Activated T-cell treated with anti-CD3 and anti-CD28 coated beads, Interleukin-2, amount 50 U/mL, for 72 hours (primary cell): Measurements from ENCODE around the gene RFC2. TPM values are rescaled to one million over a fixed set of nuclear protein-coding genes. Genes with fewer than 3 reads are reported as not detected.
"Not testable (repeated sequence)": the region's sequence is repeated elsewhere in the genome, so short reads cannot be mapped to it uniquely, and the experiment has no call there.

Experiments
- ATAC-seq, 2 donors: fragments of 150-1000 bp; cut with Tn5 transposase; replicated peaks in 1 of 2; 2 replicates each; pipeline ENCODE4 v1.10.0; 2021; ENCODE audit warnings: moderate library complexity in 2 of 2, mild to moderate bottlenecking in 1 of 2
- DNase-seq, 2 donors: peaks; one replicate each; pipeline ENCODE4 v3.0.0; 2021 to 2022; ENCODE audit warnings: mixed read lengths in 1 of 2
- H3K27ac Mint-ChIP-seq: one replicate; pipeline ENCODE4 v1.8.0; 2022; ENCODE audit warnings: mild to moderate bottlenecking, moderate library complexity, mixed read lengths
- H3K27me3 Mint-ChIP-seq: one replicate; pipeline ENCODE4 v1.8.0; 2022; ENCODE audit warnings: low read depth, mixed read lengths
- H3K36me3 Mint-ChIP-seq, 2 donors: one replicate each; pipeline ENCODE4 v1.8.0; 2022; ENCODE audit warnings: mixed read lengths in 2 of 2, mild to moderate bottlenecking in 1 of 2; ENCODE audit not compliant: insufficient read depth in 2 of 2
- H3K4me1 Mint-ChIP-seq: one replicate; pipeline ENCODE4 v1.8.0; 2022; ENCODE audit warnings: low read depth, mixed read lengths
- H3K4me3 Mint-ChIP-seq, 2 donors: one replicate each; pipeline ENCODE4 v1.8.0; 2022; ENCODE audit warnings: mild to moderate bottlenecking in 2 of 2, mixed read lengths in 2 of 2, moderate library complexity in 2 of 2
- H3K9me3 Mint-ChIP-seq, 2 donors: one replicate each; pipeline ENCODE4 v1.8.0; 2022; ENCODE audit warnings: mixed read lengths in 2 of 2
- total RNA-seq, 2 donors: library from RNA; stranded (reverse); gene quantifications; one replicate each; pipeline ENCODE4 v1.2.3, GENCODE V29; 2022

RFC2 gene
- total RNA-seq, 2 donors from 2014 or later: 62.9 to 95.3 TPM

DNA sequence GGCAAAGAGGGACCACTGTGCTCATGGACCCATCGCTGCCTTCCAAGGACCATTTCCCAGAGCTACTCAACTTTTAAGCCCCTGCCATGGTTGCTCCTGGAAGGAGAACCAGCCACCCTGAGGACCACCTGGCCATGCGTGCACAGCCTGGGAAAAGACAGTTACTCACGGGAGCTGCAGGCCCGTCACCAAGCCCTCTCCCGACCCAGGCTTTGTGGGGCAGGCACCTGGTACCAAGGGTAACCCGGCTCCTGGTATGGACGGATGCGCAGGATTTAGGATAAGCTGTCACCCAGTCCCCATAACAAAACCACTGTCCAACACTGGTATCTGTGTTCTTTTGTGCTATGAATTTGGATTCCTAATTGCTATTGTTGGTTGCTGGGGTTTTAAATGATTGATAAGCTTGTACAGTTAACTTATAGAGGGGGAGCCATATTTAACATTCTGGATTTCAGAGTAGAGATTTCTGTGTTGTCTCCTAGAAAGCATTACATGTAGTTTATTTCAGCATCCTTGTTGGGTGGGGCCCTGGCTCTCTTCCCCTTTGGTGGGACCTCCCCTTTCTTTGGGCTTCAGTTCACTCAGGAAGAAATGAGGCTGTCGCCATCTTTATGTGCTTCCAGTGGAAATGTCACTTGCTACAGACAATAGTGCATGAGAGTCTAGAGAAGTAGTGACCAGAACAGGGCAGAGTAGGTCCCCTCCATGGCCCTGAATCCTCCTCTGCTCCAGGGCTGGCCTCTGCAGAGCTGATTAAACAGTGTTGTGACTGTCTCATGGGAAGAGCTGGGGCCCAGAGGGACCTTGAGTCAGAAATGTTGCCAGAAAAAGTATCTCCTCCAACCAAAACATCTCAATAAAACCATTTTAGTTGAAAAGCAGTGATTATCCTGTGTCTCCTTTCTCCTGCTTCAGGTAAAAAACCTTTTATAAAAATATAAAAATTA, 25.0 kb downstream of the RFC2 start:
- no peak for DNase-seq
- ATAC-seq: no peak
- H3K27ac Mint-ChIP-seq: no peak overlapping the region
- H3K36me3 Mint-ChIP-seq: peaks cover 4 to 28% of the 10 kb centered on the region in 2 donors
- H3K27me3 Mint-ChIP-seq: no peaks in the 10 kb centered on the region
- no peak overlapping the region for H3K4me3 Mint-ChIP-seq
- H3K9me3 Mint-ChIP-seq: no peaks in the 10 kb centered on the region
- no peaks in the 10 kb centered on the region for H3K4me1 Mint-ChIP-seq

DNA sequence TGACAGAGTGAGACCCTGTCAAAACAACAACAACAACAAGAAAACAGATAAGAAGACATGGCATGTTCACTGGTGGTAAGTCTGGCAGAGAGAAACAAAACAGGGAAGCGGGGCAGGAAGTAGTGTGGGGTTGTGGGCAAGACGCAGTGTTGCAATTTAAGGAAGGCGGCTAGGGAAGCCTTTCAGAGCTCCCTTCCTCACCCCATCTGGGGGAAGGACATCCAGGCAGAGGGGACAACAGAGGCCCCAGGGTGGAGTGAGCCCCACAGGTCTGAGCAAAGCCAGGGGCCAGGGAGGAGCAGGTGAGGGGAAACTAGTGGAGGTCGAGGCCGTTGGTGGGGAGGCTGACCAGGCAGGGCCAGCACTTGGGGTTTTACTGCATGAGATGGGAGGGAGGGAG, 27.6 kb downstream of the RFC2 start:
- no peaks in the 10 kb centered on the region for H3K27me3 Mint-ChIP-seq
- no peaks in the 10 kb centered on the region for H3K4me1 Mint-ChIP-seq
- DNase-seq: no peak
- no peaks in the 10 kb centered on the region for H3K9me3 Mint-ChIP-seq
- peaks cover 4 to 24% of the 10 kb centered on the region in 2 donors for H3K36me3 Mint-ChIP-seq
- no peak overlapping the region for H3K4me3 Mint-ChIP-seq
- no peak for ATAC-seq
- H3K27ac Mint-ChIP-seq: no peak overlapping the region

DNA sequence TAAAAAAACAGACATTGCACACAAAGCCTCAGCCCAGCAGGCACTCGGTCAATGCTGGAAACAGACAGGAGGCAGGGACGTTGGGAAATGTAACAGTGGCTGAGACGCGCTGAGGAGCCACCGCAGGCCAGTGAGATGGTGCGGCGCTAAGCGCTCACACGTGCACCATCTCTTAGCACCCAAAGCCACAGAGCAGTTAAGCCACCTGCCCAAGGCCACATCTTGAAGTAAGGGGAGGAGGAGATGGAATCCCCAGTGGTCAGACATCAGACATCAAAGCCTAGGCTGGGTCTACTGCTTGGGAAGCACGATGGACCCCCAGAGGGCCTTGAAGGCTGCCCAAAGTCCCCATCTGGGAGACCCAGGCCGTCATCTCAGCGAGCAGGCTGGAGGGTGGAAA, 28.8 kb downstream of the RFC2 start:
- ATAC-seq (no peak), DNase-seq (no peak)
- H3K4me1 Mint-ChIP-seq: no peaks in the 10 kb centered on the region
- H3K36me3 Mint-ChIP-seq: peaks cover 4 to 17% of the 10 kb centered on the region in 2 donors
- H3K4me3 Mint-ChIP-seq: no peak overlapping the region
- H3K9me3 Mint-ChIP-seq: no peaks in the 10 kb centered on the region
- no peaks in the 10 kb centered on the region for H3K27me3 Mint-ChIP-seq
- peak overlapping the region; percentile 42 for H3K27ac Mint-ChIP-seq

DNA sequence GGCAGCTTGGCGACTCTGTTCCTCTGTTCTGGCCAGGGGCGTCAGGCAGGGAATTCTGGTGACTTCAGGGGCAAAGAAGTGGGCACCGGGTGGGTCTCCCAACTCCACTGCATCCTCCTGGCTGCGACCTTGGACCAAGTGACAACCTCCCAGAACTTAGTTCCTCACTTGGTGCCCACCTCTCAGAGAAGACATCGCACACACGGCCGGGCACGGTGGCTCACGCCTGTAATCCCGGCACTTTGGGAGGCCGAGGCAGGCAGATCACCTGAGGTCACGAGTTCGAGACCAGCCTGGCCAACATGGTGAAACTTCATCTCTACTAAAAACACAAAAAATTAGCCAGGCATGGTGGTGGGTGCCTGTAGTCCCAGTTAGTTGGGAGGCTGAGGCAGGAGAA, 29.3 kb downstream of the RFC2 start:
- H3K4me3 Mint-ChIP-seq, ATAC-seq, H3K27me3 Mint-ChIP-seq, DNase-seq, H3K4me1 Mint-ChIP-seq, H3K27ac Mint-ChIP-seq, H3K9me3 Mint-ChIP-seq: not testable (repeated sequence)
- peaks cover 4 to 17% of the 10 kb centered on the region in 2 donors for H3K36me3 Mint-ChIP-seq

DNA sequence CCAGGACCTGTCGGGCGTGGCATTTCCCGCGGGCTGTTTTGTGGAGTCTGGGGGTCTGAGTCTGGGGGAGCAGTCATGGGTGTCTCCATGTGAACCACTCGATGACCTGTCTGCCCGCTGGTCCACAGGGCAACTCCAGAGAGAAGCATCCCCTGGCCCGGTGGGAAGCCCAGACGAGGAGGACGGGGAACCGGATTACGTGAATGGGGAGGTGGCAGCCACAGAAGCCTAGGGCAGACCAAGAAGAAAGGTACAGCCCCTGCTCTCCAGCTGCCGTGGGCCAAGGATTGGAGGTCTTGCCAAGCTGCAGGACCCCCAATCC, 29.7 kb downstream of the RFC2 start:
- Mint-ChIP-seq H3K9me3 (no peaks in the 10 kb centered on the region), H3K4me3 (no peak overlapping the region), H3K27ac (no peak overlapping the region), H3K27me3 (no peaks in the 10 kb centered on the region), H3K36me3 (peaks cover 4 to 16% of the 10 kb centered on the region in 2 donors), H3K4me1 (no peaks in the 10 kb centered on the region)
- DNase-seq (no peak), ATAC-seq (no peak)

DNA sequence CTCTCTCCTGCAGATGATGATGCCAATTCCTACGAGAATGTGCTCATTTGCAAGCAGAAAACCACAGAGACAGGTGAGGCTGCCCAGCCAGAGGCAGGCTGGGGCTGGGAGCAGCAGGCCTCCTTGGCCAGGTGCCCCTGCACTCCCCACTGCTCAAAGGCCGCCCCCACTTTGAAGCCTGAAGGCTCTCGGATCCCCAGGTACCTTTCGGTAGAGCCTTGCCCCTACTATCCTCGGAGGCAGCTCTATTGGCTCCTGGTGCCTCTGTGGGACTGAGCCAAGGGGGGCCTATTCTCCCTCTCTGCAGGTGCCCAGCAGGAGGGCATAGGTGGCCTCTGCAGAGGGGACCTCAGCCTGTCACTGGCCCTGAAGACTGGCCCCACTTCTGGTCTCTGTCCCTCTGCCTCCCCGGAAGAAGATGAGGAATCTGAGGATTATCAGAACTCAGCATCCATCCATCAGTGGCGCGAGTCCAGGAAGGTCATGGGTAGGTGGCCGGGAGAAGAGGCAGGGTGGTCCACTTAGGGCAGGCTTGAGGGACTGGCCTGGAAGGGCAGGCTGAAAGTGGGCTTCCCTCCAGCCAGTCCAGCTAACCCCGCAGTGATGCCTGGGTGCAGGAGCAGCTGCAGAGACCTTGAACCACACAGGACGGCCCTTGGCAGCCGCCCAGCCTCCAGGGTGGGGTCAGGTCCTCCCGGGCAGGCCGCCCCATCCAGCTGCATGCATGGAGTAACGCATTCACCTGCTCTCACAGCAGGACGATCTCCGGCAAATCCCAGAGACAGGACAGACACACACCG, 30.3 kb downstream of the RFC2 start:
- no peak overlapping the region for H3K27ac Mint-ChIP-seq
- H3K27me3 Mint-ChIP-seq: no peaks in the 10 kb centered on the region
- H3K4me3 Mint-ChIP-seq: no peak overlapping the region
- no peaks in the 10 kb centered on the region for H3K9me3 Mint-ChIP-seq
- ATAC-seq: peak in 1 of 2 donors; percentile 8
- DNase-seq: no peak
- H3K4me1 Mint-ChIP-seq: no peaks in the 10 kb centered on the region
- H3K36me3 Mint-ChIP-seq: peaks cover 3 to 12% of the 10 kb centered on the region in 2 donors

DNA sequence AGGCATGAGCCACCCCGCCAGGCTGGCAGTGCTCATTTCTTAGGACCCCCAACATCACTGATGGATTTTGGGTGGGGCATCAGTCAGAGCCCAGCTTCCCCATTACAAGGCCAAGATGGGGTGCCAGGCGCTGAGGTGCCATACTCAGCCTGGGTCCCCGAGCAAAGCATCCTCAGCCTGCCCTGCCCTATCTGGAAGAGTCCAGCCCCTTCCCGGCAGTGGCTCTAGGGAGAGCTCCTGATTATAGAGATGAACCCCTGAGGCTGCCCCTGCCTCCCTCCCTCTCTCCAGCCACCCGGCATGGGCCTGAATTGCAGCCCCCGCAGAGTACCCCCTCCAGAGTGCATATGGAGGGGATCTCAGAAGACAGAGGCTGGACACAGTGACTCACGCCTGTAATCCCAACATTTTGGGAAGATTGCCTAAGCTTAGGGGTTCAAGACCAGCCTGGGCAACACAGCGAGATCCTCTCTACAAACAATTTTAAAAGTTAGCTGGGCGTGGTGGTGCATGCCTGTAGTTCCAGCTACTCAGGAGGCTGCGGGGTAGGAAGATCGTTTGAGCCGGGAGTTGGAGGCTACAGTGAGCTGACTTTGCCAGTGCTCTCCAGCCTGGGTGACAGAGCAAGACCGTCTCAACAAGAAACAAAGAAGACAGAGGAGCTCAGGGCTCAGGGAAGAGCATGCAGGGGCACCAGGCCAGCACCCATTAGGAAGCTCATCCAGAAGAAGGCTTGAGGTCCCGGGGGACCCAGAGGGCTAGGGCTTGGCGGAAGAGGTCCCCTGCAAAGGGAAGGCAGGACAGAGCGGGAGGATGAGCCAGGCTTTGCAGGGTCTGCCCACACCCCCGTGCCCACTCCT, 31.1 kb downstream of the RFC2 start:
- ATAC-seq (peak in 1 of 2 donors; percentile 14), DNase-seq (no peak)
- no peak overlapping the region for H3K4me3 Mint-ChIP-seq
- H3K4me1 Mint-ChIP-seq: peaks cover 4% of the 10 kb centered on the region
- H3K36me3 Mint-ChIP-seq: peaks cover 3 to 10% of the 10 kb centered on the region in 2 donors
- no peaks in the 10 kb centered on the region for H3K9me3 Mint-ChIP-seq
- H3K27me3 Mint-ChIP-seq: no peaks in the 10 kb centered on the region
- H3K27ac Mint-ChIP-seq: peak overlapping the region; percentile 9

DNA sequence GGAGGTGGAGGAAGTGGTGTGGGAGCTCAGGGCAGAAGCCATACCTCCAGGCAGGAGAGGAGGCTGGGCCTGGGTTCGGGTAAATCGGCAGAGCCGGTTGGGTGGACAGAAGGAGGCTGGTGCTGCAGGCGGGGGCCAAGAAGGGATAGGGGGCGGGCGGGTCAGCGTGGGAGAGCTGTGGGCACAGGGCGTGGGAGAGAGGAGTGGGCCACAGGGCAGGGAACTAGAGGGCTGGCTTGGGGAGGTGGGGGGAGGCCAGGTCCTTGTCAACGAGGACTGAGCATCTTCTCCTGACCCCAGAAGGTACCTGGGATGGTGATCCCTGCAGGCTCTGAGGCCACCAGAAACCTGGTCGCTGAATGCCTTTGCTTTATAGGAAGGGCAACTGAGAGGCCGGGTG, 32.5 kb downstream of the RFC2 start:
- H3K4me3 Mint-ChIP-seq: no peak overlapping the region
- no peak overlapping the region for H3K27ac Mint-ChIP-seq
- ATAC-seq (no peak), DNase-seq (no peak)
- H3K36me3 Mint-ChIP-seq: peaks cover 3 to 6% of the 10 kb centered on the region in 2 donors
- no peaks in the 10 kb centered on the region for H3K9me3 Mint-ChIP-seq
- no peaks in the 10 kb centered on the region for H3K27me3 Mint-ChIP-seq
- H3K4me1 Mint-ChIP-seq: peaks cover 17% of the 10 kb centered on the region

DNA sequence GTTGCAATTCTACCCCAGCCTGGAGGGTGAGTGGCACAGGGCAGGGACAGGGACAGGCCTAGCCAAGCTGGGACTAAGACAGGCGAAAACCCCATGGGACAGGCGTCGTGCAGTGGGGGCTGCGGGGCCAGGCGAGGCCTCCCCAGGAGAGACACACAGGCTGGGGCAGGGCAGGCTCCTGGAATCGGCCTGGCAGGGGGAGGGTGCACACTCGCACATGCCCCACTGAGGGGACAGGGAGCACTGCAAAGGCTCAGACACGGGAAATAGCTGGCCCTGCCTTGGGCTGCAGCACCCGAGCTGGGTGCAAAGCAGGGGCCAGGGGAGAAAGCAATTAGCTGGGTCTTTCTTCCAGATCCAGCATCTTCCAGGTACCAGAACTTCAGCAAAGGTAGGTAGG, 34.0 kb downstream of the RFC2 start:
- Mint-ChIP-seq H3K4me3 (no peak overlapping the region), H3K27me3 (no peaks in the 10 kb centered on the region), H3K27ac (no peak overlapping the region), H3K4me1 (peaks cover 19% of the 10 kb centered on the region), H3K36me3 (no peaks in the 10 kb centered on the region), H3K9me3 (no peaks in the 10 kb centered on the region)
- ATAC-seq (no peak), DNase-seq (no peak)

DNA sequence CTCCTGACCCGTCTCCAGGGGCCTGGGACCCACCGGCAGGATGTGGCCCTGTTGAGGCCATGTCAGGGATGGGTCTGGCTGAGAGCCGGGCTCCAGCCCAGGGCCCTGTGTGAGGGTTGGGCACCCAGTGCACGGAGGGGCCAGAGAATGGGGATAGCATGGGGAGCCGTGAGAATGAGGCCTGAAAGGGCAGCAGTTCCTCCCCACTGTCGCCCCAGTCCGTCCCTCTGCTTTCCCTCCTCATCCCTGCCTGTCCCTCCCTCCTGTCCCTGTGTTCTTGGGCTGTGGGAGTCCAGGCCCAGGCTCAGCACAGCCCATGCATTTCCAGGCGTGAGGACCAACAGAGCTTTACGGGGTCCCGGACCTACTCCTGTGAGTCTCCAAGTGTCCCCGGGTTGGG, 34.8 kb downstream of the RFC2 start:
- no peak for ATAC-seq
- H3K4me3 Mint-ChIP-seq: no peak overlapping the region
- no peak for DNase-seq
- H3K27me3 Mint-ChIP-seq: no peaks in the 10 kb centered on the region
- H3K9me3 Mint-ChIP-seq: no peaks in the 10 kb centered on the region
- no peaks in the 10 kb centered on the region for H3K36me3 Mint-ChIP-seq
- H3K4me1 Mint-ChIP-seq: peaks cover 19% of the 10 kb centered on the region
- H3K27ac Mint-ChIP-seq: no peak overlapping the region

DNA sequence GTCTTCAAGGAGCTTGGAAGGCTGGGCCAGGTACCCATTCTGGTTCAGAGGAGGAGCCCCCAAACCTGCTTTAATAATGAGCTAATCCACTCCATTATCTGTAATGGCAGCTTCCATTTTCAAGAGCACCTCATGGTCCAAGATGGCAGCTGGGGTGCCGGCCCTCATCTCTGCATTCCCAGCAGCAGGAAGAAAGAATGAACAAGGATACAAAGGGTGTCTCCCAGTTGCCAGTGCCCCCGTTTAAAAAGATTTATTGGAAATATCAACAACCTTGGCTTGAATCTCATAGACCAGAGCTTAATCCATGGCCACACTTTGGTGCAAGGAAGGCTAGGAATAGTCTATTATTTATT, 35.9 kb downstream of the RFC2 start:
- DNase-seq (no peak), ATAC-seq (no peak)
- Mint-ChIP-seq H3K9me3 (no peaks in the 10 kb centered on the region), H3K27ac (no peak overlapping the region), H3K4me3 (peak overlapping the region in 1 of 2 donors; percentile 32), H3K36me3 (no peaks in the 10 kb centered on the region), H3K27me3 (no peaks in the 10 kb centered on the region), H3K4me1 (peaks cover 19% of the 10 kb centered on the region)

DNA sequence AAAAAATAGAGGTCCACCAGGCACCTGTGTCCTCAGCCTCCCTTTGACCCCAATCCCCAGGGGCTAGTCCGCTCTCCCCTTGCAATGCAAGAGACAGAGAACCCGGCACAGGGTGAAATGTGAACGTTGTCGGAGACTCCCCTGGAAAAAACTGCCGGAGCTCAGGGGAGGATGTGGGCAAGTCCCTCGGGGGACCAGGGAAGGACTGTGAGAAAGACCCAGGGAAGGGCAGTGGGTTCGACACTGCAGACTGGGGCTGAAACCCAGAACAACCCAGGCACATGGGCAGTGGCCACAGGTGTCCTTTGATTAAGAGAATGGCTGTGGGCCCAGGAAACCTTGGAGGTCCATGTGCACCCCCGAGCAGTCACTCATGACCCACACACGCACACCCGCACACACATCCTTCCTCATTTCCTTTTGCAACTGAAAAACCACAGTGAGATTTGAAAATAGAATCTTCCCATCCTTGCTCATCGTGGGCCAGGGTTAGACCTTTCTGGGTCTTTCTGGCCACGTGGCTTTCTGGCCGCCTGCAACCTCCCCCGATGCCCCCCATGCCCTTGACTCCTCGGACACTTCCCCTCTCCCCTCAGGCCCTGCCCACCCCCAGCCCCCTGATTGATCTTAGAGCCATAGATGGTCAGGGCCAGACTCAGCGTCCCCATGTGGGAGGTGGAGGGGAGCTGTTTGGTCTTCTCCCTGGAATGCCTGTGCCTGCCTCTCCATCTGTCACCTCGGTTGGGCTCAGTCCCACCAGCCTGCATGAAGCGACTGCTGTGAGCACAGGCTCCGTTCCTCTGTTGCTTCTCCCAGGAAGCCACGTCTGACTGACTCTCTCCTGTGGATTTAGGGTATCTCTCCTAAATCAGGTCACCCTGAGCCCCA, 36.5 kb downstream of the RFC2 start:
- DNase-seq: no peak
- Mint-ChIP-seq H3K4me3 (peak overlapping the region; percentile 32 to 49), H3K27ac (no peak overlapping the region), H3K36me3 (no peaks in the 10 kb centered on the region), H3K27me3 (no peaks in the 10 kb centered on the region), H3K4me1 (peaks cover 19% of the 10 kb centered on the region), H3K9me3 (no peaks in the 10 kb centered on the region)
- peak in 1 of 2 donors; percentile 43 for ATAC-seq
